WTC11 (cell line): ENCODE data around the gene SPEF1.

Experiments used
- AFF4 ChIP-seq: sonication (generic); formaldehyde crosslinking; IDR thresholded peaks from 2 replicates; pipeline ENCODE4 v1.8.1; 2023; ENCODE audit warnings: mild to moderate bottlenecking, missing genetic modification reagents, borderline replicate concordance
- ARID4B ChIP-seq: sonication (generic); formaldehyde crosslinking; IDR thresholded peaks from 2 replicates; pipeline ENCODE4 v1.8.0; 2023; ENCODE audit warnings: missing genetic modification reagents, mild to moderate bottlenecking, borderline replicate concordance
- ATF1 ChIP-seq: sonication (generic); formaldehyde crosslinking; IDR thresholded peaks from 2 replicates; pipeline ENCODE4 v1.8.1; 2023; ENCODE audit warnings: mild to moderate bottlenecking, moderate library complexity, missing genetic modification reagents
- ATF6 ChIP-seq: sonication (generic); formaldehyde crosslinking; IDR thresholded peaks from 2 replicates; pipeline ENCODE4 v1.8.1; 2023; ENCODE audit warnings: mild to moderate bottlenecking, missing genetic modification reagents
- CTCF ChIP-seq: fragments of 200-600 bp; IDR thresholded peaks from 2 replicates; pipeline ENCODE4 v1.8.0; 2022; ENCODE audit warnings: antibody characterized with exemption
- ETV6 ChIP-seq: sonication (generic); formaldehyde crosslinking; IDR thresholded peaks from 2 replicates; pipeline ENCODE4 v1.8.1; 2022; ENCODE audit warnings: mild to moderate bottlenecking, missing genetic modification reagents
- FOXP1 ChIP-seq: sonication (generic); formaldehyde crosslinking; IDR thresholded peaks from 2 replicates; pipeline ENCODE4 v1.8.0; 2022; ENCODE audit warnings: missing genetic modification reagents, mild to moderate bottlenecking, moderate library complexity, borderline replicate concordance
- HMGXB4 ChIP-seq: sonication (generic); formaldehyde crosslinking; IDR thresholded peaks from 2 replicates; pipeline ENCODE4 v1.8.1; 2023; ENCODE audit warnings: mild to moderate bottlenecking, moderate library complexity, missing genetic modification reagents
- JUN ChIP-seq: sonication (generic); formaldehyde crosslinking; IDR thresholded peaks from 2 replicates; pipeline ENCODE4 v1.8.0; 2023; ENCODE audit warnings: mild to moderate bottlenecking, missing genetic modification reagents
- MAX ChIP-seq: sonication (generic); formaldehyde crosslinking; IDR thresholded peaks from 2 replicates; pipeline ENCODE4 v1.8.0; 2022; ENCODE audit warnings: mild to moderate bottlenecking, missing genetic modification reagents
- PRRX2 ChIP-seq: fragments of 250-450 bp; sonication (Bioruptor Pico); IDR thresholded peaks from 2 replicates; pipeline ENCODE4 v1.8.0; 2021; ENCODE audit warnings: mild to moderate bottlenecking
- SP1 ChIP-seq: sonication (generic); formaldehyde crosslinking; conservative IDR thresholded peaks from 2 replicates; pipeline ENCODE4 v1.8.1; 2022; ENCODE audit warnings: missing genetic modification reagents
- TEAD4 ChIP-seq: sonication (generic); formaldehyde crosslinking; IDR thresholded peaks from 2 replicates; pipeline ENCODE4 v1.8.0; 2022; ENCODE audit warnings: mild to moderate bottlenecking, missing genetic modification reagents
- ZNF138 ChIP-seq: sonication (generic); formaldehyde crosslinking; conservative IDR thresholded peaks from 2 replicates; pipeline ENCODE4 v1.8.1; 2022; ENCODE audit warnings: mild to moderate bottlenecking, moderate library complexity, missing genetic modification reagents

GRCh38 chr20:3825526-3825925, 44.3 kb upstream of the SPEF1 start:
- no peak for TF ChIP-seq SP1 (CRISPR knock-in tag)
- no peak for TF ChIP-seq TEAD4
- TF ChIP-seq PRRX2 (CRISPR knock-in tag), result no peak
- TF ChIP-seq CTCF, result no peak
- TF ChIP-seq JUN (CRISPR knock-in tag), result no peak
- no peak for TF ChIP-seq HMGXB4 (CRISPR knock-in tag)
- no peak for TF ChIP-seq ARID4B (CRISPR knock-in tag)
- TF ChIP-seq MAX, result no peak
- TF ChIP-seq ATF1 (CRISPR knock-in tag), result no peak
- no peak for TF ChIP-seq ZNF138 (CRISPR knock-in tag)
- no peak for TF ChIP-seq FOXP1 (CRISPR knock-in tag)
- TF ChIP-seq AFF4 (CRISPR knock-in tag), result no peak
- TF ChIP-seq ETV6, result no peak
- no peak for TF ChIP-seq ATF6 (CRISPR knock-in tag)
